NT2/D1 (cell line): ENCODE results near the gene SLC17A5.
"Not testable (repeated sequence)": the region's sequence is repeated elsewhere in the genome, so short reads cannot be mapped to it uniquely, and the experiment has no call there.

Experiments used
- DNase-seq: peaks from one replicate; pipeline ENCODE4 v3.0.0-alpha.2; 2011; ENCODE audit warnings: low read depth, low spot score
- H3K27me3 ChIP-seq: 2 replicates; pipeline ENCODE4 v1.6.0; 2011; ENCODE audit warnings: mild to moderate bottlenecking; ENCODE audit not compliant: insufficient read length, insufficient read depth
- H3K36me3 ChIP-seq: 2 replicates; pipeline ENCODE4 v1.6.1; 2011; ENCODE audit warnings: mild to moderate bottlenecking, low read length, mixed read lengths; ENCODE audit not compliant: insufficient read depth, insufficient read length
- H3K4me1 ChIP-seq: 2 replicates; pipeline ENCODE4 v1.5.1; 2011; ENCODE audit not compliant: insufficient read depth, insufficient read length
- H3K4me3 ChIP-seq: 2 replicates; pipeline ENCODE4 v1.5.1; 2011; ENCODE audit warnings: low read depth; ENCODE audit not compliant: insufficient read length
- H3K9ac ChIP-seq: 2 replicates; pipeline ENCODE4 v1.6.0; 2011; ENCODE audit warnings: low read depth; ENCODE audit not compliant: insufficient read length
- H3K9me3 ChIP-seq: 2 replicates; pipeline ENCODE4 v1.5.1; 2011; ENCODE audit warnings: mild to moderate bottlenecking, low read length; ENCODE audit not compliant: insufficient read depth
- SUZ12 ChIP-seq: IDR thresholded peaks from 2 replicates; pipeline ENCODE4 v1.6.1; 2011; ENCODE audit not compliant: insufficient read length, insufficient read depth; ENCODE audit errors: extremely low read depth
- YY1 ChIP-seq: IDR thresholded peaks from 2 replicates; pipeline ENCODE4 v1.6.1; 2011; ENCODE audit not compliant: insufficient read length, insufficient read depth
- ZNF274 ChIP-seq: IDR thresholded peaks from 2 replicates; pipeline ENCODE4 v1.6.1; 2011; ENCODE audit warnings: mild to moderate bottlenecking, low read depth, low read length

The SLC17A5 gene

GRCh38 chr6:73694711-73695411 lies 41.1 kb upstream of the SLC17A5 start:
- Histone ChIP-seq H3K4me1 (no peaks in the 10 kb centered on the region), H3K9ac (no peak overlapping the region), H3K4me3 (no peak overlapping the region), H3K36me3 (peaks cover 8% of the 10 kb centered on the region), H3K9me3 (no peaks in the 10 kb centered on the region), H3K27me3 (peaks cover 7% of the 10 kb centered on the region)
- DNase-seq, result no peak
- TF ChIP-seq SUZ12 (no peak), YY1 (no peak), ZNF274 (no peak)

GRCh38 chr6:73691512-73691911 lies 37.7 kb upstream of the SLC17A5 start:
- no peaks in the 10 kb centered on the region for H3K9me3 ChIP-seq
- H3K27me3 ChIP-seq, result peaks cover 7% of the 10 kb centered on the region
- no peaks in the 10 kb centered on the region for H3K36me3 ChIP-seq
- no peaks in the 10 kb centered on the region for H3K4me1 ChIP-seq
- TF ChIP-seq ZNF274 (no peak), SUZ12 (no peak), YY1 (no peak)
- no peak overlapping the region for H3K9ac ChIP-seq
- DNase-seq, result no peak
- no peak overlapping the region for H3K4me3 ChIP-seq

GRCh38 chr6:73690056-73690455 lies 36.3 kb upstream of the SLC17A5 start:
- H3K27me3 ChIP-seq, result peaks cover 7% of the 10 kb centered on the region
- H3K4me3 ChIP-seq, result no peak overlapping the region
- DNase-seq, result no peak
- no peak for TF ChIP-seq SUZ12
- no peak for TF ChIP-seq YY1
- TF ChIP-seq ZNF274, result no peak
- H3K9me3 ChIP-seq, result no peaks in the 10 kb centered on the region
- no peaks in the 10 kb centered on the region for H3K36me3 ChIP-seq
- no peak overlapping the region for H3K9ac ChIP-seq
- no peaks in the 10 kb centered on the region for H3K4me1 ChIP-seq

- Histone ChIP-seq H3K36me3 (no peaks in the 10 kb centered on the region), H3K27me3 (no peaks in the 10 kb centered on the region), H3K9ac (no peak overlapping the region), H3K4me1 (no peaks in the 10 kb centered on the region), H3K9me3 (peaks cover 11% of the 10 kb centered on the region; the same call in 1 of the 2 replicates), H3K4me3 (no peak overlapping the region)
- no peak for TF ChIP-seq YY1
- TF ChIP-seq ZNF274, result no peak
- TF ChIP-seq SUZ12, result no peak
- no peak for DNase-seq
These were observed 34.6 kb upstream of the SLC17A5 start for GRCh38 chr6:73688351-73688750.

- DNase-seq, H3K27me3 ChIP-seq, H3K4me1 ChIP-seq, H3K9ac ChIP-seq, H3K4me3 ChIP-seq, H3K36me3 ChIP-seq: not testable (repeated sequence)
- H3K9me3 ChIP-seq, result peaks cover 19% of the 10 kb centered on the region; the same call in 1 of the 2 replicates
These were observed 29.8 kb upstream of the SLC17A5 start for GRCh38 chr6:73683574-73683973.

GRCh38 chr6:73680289-73680918 lies 26.6 kb upstream of the SLC17A5 start:
- Histone ChIP-seq H3K36me3 (no peaks in the 10 kb centered on the region), H3K9me3 (peaks cover 19% of the 10 kb centered on the region; the same call in 1 of the 2 replicates), H3K4me1 (no peaks in the 10 kb centered on the region), H3K4me3 (no peak overlapping the region), H3K9ac (no peak overlapping the region), H3K27me3 (no peaks in the 10 kb centered on the region)
- no peak for DNase-seq
- no peak for TF ChIP-seq ZNF274
- no peak for TF ChIP-seq YY1
- no peak for TF ChIP-seq SUZ12

- not testable (repeated sequence) for H3K4me3 ChIP-seq
These were observed 26.1 kb upstream of the SLC17A5 start for GRCh38 chr6:73679846-73680245.

More at GRCh38 chr6:73679846-73680245, 26.1 kb upstream of the SLC17A5 start:
- H3K27me3 ChIP-seq, DNase-seq, H3K4me1 ChIP-seq, H3K9ac ChIP-seq, H3K36me3 ChIP-seq: not testable (repeated sequence)
- peaks cover 19% of the 10 kb centered on the region; the same call in 1 of the 2 replicates for H3K9me3 ChIP-seq
